ENCODE data around the gene RRP8.

DNA sequence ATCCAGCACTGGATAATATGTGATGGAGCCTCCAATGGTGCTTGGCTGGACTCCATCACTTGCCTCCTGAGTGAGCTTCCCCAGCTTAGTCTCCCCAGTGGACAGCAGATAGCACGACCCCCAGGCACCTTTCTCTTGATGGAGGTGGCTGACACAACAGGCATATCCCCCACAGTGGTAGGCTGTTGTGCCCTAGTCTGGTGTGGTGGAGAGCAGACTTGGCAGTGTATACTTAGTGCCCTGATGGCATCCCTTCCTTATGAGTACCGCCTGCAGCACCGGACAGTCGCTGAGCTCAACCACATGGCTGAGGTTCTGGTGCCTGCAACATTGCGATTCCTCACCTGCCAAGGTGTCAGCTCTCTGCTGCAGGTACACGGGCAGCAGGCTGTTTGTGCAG is 56.2 kb downstream of the RRP8 start:
- no peak for TF ChIP-seq POLR2AphosphoS5 (IDR thresholded peaks at IDR 0.05; ENCODE audit: borderline replicate concordance, low read depth, low read length)
- TF ChIP-seq EZH2 (IDR thresholded peaks at IDR 0.05), result no peak
